Stimulated activated CD8-positive, alpha-beta memory T cell treated with anti-CD3 and anti-CD28 coated beads, Interleukin-7, amount 100 ng/mL, for 1 hour (primary cell): ENCODE measurements around the gene ABCB10.

Experiments used
- DNase-seq, 2 donors: peaks; one replicate each; pipeline ENCODE4 v3.0.0-alpha.2; 2020; ENCODE audit warnings: low read depth in 2 of 2

ABCB10 gene

GRCh38 chr1:229474509-229474908, 84.0 kb downstream of the ABCB10 start:
- DNase-seq = no peak

- DNase-seq = no peak
Observed at GRCh38 chr1:229471175-229471574, 87.3 kb downstream of the ABCB10 start.

- no peak for DNase-seq
Observed at GRCh38 chr1:229470406-229471043, 88.0 kb downstream of the ABCB10 start.

GRCh38 chr1:229466887-229467286, 91.6 kb downstream of the ABCB10 start:
- DNase-seq = no peak
